Stimulated activated CD8-positive, alpha-beta memory T cell treated with anti-CD3 and anti-CD28 coated beads, Interleukin-2, amount 100 ng/mL, for 1 hour (primary cell): ENCODE data around the gene PPP4R3A.
"Not testable (repeated sequence)": the region's sequence is repeated elsewhere in the genome, so short reads cannot be mapped to it uniquely, and the experiment has no call there.

Source experiments
- DNase-seq, 2 donors: peaks; one replicate each; pipeline ENCODE4 v3.0.0-alpha.2; 2020; ENCODE audit warnings: low read depth in 2 of 2

The PPP4R3A gene

DNA sequence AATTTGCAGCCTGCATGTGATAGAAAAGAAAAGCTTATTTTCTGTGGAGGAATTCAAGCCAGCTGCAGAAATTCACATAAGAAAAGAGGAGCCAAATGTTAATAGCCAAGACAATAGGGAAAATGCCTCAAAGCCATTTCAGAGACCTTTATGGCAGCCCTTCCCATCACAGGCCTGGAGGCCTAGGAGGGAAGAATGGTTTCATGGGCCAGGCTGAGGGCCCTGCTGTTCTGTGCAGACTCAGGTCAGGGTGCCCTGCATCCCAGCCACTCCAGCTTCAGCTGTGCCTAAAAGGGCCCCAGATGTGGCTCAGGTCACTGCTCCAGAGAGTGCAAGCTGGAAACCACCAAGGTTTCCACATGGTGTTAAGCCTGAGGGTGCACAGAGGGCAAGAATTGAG is 71.3 kb downstream of the PPP4R3A start:
- no peak for DNase-seq

DNA sequence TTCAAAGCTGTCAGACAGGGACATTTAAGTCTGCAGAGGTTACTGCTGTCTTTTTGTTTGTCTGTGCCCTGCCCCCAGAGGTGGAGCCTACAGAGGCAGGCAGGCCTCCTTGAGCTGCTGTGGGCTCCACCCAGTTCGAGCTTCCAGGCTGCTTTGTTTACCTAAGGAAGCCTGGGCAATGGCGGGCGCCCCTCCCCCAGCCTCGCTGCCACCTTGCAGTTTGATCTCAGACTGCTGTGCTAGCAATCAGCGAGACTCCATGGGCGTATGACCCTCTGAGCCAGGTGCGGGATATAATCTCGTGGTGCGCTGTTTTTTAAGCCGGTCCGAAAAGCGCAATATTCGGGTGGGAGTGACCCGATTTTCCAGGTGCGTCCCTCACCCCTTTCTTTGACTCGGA is 73.8 kb downstream of the PPP4R3A start:
- DNase-seq, result not testable (repeated sequence)

DNA sequence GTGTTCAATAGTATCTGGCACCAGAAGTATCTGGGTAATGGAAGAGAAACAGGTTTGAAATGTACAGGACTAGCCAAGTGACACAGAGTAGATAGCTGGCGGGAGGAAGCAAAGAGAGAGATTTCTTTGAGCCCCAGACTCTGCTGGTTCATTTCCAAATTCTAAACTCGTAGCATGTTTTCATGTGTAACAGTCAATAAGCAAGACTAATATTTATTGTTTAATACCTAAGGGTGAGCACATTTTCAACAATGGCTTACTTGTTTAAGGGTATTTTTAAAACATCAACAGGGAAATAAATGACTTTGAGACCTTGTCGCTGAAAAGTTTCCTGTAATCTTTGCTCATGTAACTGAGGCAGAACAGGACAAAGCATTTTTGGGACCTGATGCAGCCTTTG is 80.7 kb downstream of the PPP4R3A start:
- no peak for DNase-seq

DNA sequence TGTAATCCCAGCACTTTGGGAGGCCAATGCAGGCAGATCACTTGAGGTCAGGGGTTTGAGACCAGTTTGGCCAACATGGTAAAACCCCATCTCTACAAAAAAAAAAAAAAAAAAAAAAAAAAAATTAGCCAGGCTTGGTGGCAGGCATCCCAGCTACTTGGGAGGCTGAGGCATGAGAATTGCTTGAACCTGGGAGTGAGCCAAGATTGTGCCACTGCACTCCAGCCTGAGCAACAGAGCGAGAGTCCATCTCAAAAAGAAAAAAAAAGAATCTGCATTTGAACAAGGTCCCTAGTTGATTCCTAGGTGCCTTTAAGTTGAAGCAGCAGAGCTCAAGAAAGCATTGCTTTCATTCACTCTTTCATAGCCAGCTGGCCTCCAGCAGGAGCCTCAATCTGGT is 81.2 kb downstream of the PPP4R3A start:
- DNase-seq, result not testable (repeated sequence)

DNA sequence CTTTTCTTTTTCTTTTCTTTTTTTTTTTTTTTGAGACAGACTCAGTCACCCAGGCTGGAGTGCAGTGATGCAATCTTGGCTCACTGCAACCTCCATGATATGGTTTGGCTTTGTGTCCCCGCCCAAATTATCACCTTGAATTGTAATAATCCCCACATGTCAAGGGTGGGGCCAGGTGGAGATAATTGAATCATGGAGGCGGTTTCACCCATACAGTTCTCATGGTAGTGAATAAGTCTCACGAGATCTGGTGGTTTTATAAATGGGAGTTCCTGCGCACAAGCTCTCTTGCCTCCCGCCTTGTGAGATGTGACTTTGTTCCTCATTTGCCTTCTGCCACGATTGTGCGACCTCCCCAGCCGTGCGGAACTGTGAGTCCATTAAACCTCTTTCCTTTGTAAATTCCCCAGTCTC is 84.6 kb downstream of the PPP4R3A start:
- DNase-seq, result not testable (repeated sequence)

DNA sequence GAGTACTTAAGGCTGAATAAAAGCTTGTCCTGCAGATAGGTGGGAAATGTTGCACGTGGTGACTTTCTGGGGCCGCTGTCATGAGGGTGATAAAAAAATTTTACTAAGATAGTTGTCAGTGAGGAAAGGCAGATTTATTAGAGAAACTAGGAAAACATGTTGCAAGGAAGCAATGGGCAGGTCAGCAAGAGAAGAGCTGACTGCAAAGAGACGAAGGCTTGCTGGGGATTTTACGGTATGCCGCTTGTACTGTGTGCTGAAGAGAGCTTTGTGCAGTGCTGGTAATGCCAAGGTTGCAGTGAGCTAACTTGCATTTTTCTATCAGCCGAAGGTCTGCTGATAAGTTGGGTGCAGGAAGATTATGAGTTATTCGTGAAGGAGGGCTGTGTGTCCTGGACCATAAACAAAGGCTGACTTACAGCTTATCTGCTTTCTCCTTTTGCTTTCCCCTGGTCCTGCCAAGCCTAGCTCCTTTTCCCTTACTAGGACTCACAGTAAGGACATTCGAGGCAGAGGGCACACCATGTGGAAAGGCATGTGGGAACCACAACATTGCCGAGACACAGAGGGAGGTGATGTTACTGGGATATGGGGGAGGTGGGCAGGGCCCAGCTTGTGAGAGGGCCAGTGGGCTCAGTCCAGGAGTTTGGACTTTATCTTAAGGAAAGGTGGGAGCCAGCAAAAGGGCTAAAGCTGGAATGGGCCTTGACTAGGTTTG is 85.1 kb downstream of the PPP4R3A start:
- DNase-seq, result no peak

DNA sequence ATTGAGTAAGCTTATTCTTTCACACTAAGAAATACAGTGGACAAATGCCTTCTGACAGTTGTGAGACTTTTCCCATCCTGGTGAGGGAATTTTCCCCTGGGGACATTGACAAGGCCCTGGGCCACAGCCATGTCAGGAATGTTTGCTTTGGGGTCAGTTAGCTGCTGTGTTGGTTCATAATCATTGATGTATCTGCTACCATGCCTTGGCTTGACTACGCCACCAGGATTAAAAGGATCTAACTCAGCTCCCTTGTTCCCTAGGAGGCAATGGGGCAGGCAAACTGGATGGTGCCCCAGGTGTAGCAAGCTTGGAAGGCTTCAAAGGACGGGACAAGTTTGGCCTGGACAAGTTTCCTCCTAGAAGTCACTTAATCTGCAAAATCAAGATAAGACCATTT is 89.4 kb downstream of the PPP4R3A start:
- DNase-seq, result no peak

DNA sequence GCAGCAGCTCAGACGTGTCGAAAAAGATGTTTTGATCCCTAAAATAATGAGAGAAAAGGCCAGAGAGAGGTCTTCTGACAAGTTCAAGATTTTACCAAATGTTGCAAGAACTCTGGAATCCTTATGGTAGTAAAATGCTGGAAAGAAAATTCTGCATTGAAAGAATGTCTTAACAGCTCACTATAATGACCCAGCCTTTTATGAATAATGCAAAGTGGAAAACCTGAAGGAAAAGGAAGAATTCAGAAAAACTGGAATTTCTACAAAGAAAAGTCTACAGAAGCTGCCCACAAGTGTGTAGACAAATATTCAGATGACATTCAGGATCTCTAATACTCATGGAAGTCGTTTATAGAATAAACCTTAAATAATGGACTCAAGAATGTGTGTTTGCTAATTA is 90.7 kb downstream of the PPP4R3A start:
- DNase-seq, result no peak

GRCh38 chr14:91419044-91419397 is 91.1 kb downstream of the PPP4R3A start:
- DNase-seq, result no peak

- peak; percentile 69 to 72 for DNase-seq
Measured at GRCh38 chr14:91418387-91419043, 91.6 kb downstream of the PPP4R3A start.

GRCh38 chr14:91417983-91418386 is 92.1 kb downstream of the PPP4R3A start:
- DNase-seq, result no peak

GRCh38 chr14:91417120-91417982 is 92.8 kb downstream of the PPP4R3A start, which contains the start of gene CCDC88C:
Gene CCDC88C (minus strand): TSS chr14:91417820. CDS start chr14:91417690, 130 bp downstream.
- DNase-seq, result peak in 1 of 2 donors; percentile 61

DNA sequence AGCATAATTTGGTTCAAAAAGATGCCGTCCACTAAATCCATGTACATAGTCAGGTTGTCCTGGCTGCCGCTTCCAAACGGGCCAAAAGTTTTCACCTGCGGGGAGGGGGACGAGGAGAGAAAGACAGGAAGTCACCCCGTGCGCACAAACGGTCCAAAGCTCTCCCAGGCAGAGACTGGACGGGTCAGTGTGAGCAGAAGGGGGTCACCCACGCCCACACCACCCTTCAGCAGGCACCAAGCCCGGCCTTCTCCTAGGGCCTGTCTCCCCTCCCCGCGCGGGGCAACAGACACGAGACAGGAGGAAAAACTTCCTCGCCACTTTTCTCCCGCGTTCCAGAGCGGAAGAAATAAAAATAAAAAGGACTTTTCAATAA is 93.4 kb downstream of the PPP4R3A start:
- no peak for DNase-seq

DNA sequence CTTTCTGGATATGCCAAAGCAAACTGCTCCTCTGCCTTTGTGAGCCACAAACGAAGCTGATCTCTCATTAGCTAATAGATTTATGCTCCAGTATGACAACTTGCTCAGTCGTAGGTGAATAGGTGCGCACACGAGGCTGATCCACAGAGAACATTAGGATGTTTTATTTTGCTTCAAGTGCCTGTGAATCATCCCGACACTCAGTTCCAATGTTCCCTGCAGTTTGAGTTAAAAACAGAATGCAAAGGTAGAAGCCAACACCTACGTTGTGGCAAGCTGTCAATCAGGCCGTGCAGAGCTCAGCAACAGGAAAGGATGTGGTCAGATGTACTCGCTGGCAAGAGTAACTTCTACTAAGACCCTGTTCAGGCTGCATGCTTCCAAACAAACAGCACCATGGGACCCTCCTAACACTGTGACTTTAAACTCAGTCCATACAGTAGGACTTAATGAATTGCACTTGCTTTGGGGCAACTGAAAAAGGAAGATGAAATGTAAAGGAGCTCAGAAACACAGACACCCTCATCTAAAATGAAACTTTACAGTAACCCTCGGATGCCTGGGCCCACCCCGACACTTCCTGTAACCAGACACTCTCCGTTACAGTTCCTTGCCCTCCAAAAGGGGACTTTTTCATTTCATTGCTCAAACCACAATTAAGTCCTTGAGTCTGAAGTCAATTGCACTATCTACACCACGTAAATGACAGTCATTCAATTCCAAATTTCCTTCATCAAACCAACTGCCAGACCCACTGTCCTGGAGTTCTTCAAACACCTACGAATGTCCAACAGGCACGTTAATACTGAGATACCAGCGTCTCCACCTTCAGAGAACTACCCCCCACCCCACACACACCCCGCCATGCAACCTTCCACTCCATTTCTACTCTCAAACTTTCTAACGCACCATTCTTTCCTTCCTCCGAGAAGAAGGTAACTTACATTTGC is 94.0 kb downstream of the PPP4R3A start:
- DNase-seq, result no peak

DNA sequence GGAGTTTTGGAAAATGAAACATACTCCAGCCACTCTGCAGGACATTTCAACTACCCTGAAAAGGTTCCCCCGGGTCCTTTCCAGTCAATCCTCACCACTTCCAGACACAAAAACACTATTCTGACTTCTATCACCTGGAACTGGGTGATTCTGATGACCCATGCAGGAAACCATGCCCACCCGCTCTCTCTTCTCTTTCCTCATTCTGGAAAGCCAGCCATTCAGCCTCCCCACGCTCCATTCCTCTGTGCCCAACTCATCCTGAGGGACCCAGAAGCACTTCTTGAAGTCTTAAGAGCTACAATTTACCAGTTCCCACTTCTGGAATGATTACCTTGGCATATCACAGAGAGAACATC is 95.7 kb downstream of the PPP4R3A start:
- no peak for DNase-seq

DNA sequence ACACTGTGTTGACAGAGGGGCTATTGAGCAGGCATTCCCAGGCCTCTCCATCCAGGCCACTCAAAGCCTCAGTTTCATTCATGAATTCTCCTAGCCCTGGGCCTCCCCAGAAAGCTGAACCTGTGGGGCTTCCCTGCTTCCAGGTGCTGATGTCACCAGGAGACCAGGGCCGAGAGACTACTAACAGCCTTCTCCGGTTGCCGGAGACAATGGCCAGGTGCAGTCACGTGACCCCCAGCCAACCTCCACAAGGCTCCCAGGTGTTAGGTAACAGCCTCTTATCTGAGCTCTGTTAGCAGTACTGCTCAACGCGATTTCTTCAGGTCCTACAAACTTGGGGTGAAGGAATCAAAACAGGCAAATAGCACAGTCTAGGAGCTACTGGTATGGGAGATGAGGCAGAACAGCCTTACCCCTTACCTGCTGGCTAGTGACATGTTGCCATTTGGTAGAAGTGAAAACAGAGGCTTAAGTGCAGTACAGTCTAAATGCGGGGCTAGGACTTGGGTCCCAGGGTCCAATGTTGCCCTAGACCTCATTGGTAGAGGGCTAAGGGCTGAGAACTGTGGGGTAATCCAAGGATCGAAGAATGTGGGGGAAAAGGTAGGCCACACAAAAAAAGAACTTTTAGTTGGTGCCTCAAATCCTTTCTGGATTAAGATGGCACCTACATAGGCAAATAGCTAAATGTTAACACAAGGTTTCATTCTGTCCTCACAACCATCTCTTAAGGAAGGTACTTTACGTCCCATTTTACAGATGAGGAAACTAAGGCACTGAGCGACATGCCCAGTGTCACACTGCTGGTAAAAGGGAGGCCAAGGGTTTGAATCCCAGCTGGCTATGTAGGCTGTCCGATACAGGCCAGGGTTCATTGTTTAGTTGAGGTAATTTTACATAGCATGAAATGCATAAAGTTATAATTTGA is 96.3 kb downstream of the PPP4R3A start:
- no peak for DNase-seq

DNA sequence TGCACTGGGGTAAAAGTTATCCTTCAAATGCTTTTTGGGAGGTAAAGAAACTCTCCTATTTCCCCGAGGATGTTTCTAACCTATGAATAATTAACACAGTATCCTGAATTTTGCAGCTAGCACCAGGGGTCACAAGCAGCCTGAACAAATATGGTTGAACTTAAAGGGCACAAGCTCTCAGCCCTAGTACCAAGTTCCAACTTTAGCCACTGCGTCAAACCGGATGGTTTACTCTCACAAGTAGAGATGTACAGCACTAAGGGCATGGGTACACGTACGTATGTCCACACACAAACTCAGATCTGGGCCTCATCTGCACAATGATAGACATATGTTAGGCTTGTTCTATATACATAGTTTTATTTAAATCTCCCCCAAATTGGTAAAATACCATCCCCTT is 97.2 kb downstream of the PPP4R3A start:
- DNase-seq, result no peak

DNA sequence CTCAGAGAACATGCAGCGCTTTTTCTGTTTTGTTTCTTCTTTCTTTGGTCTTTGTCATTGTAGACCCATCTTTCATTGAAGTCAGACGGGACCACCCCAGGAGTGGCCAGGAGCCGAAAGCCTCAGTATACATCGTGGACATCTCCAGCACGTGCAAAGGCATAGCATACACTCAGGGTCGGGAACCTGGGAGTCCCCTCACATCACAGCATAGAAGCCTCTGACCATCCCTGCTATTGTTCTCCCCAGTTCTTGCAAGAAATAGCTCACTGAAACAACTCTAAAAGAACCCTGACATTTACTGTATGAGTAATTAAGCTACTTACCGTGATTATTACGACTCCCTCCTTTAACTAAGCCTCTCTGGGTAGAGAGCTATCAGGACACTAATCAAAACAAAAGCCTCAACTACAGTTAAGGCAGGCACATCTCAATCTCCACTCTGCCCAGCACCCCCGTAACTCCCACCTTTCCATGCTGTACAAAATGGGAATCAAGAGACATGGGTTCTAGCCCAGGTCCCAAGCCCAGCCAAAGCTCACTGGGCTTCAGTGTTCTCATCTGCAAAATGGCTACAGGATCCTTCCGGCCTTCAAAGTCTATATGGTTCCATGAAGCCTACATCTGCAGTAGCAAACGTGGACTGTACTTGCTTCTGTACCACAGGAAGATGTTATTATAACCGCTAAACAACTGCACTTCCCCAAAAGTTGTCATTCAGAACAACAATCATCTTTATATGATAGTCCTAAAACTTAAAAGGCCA is 99.2 kb downstream of the PPP4R3A start:
- DNase-seq, result no peak

GRCh38 chr14:91409928-91410718 is 100.0 kb downstream of the PPP4R3A start:
- no peak for DNase-seq
